Activated B cell treated with CpG ODN at 0.5 μM for 24 hours (primary cell): ENCODE data around the gene GLRA2. TPM values are rescaled to one million over a fixed set of nuclear protein-coding genes. Genes with fewer than 3 reads are reported as not detected.
"Not testable (repeated sequence)": the region's sequence is repeated elsewhere in the genome, so short reads cannot be mapped to it uniquely, and the experiment has no call there.

ENCODE experiments used
- ATAC-seq: fragments of 200-7000 bp; cut with Tn5 transposase; one replicate; pipeline ENCODE4 v1.10.0; 2021; ENCODE audit warnings: low read depth, mild to moderate bottlenecking, moderate library complexity
- CTCF ChIA-PET: fragments of 350-600 bp; sonication (Branson Sonifier 250); formaldehyde crosslinking; loops from one replicate; lab custom pipeline; 2021; ENCODE audit warnings: antibody characterized with exemption; lab: Charles Lee
- POLR2A ChIA-PET: fragments of 350-600 bp; sonication (Branson Sonifier 250); formaldehyde crosslinking; loops from one replicate; lab custom pipeline; 2021; ENCODE audit warnings: antibody characterized with exemption; lab: Charles Lee
- DNase-seq: peaks from one replicate; pipeline ENCODE4 v3.0.0; 2022
- H3K27ac Mint-ChIP-seq: one replicate; pipeline ENCODE4 v1.8.0; 2020; ENCODE audit warnings: mixed read lengths
- H3K27me3 Mint-ChIP-seq: one replicate; pipeline ENCODE4 v1.8.0; 2021; ENCODE audit warnings: mixed read lengths
- H3K36me3 Mint-ChIP-seq: one replicate; pipeline ENCODE4 v1.8.0; 2021; ENCODE audit warnings: low read depth, mixed read lengths
- H3K4me1 Mint-ChIP-seq: one replicate; pipeline ENCODE4 v1.8.0; 2021; ENCODE audit warnings: mixed read lengths
- H3K4me3 Mint-ChIP-seq: one replicate; pipeline ENCODE4 v1.8.0; 2020; ENCODE audit warnings: mild to moderate bottlenecking, mixed read lengths
- H3K9me3 Mint-ChIP-seq: one replicate; pipeline ENCODE4 v1.8.0; 2020; ENCODE audit warnings: mixed read lengths
- CTCF ChIP-seq: fragments of 200-600 bp; IDR thresholded peaks from one replicate; pipeline ENCODE4 v1.8.0; 2022; ENCODE audit warnings: antibody characterized with exemption, mild to moderate bottlenecking
- intact Hi-C: fragments of 100-400 bp; cut with micrococcal nuclease; formaldehyde crosslinking; loops from one replicate; pipeline ENCODE4 v1.15.1; 2024
- total RNA-seq: library from RNA; stranded (reverse); gene quantifications from 2 replicates; pipeline ENCODE4 v1.2.3, GENCODE V29; 2022

The GLRA2 gene
- total RNA-seq, 1 donor from 2014 or later, result not detected

GRCh38 chrX:14676431-14676830, 147.1 kb downstream of the GLRA2 start:
- intact Hi-C loops, result no loop called here
- Mint-ChIP-seq H3K4me1 (peaks cover 38% of the 10 kb centered on the region), H3K27me3 (no peaks in the 10 kb centered on the region), H3K4me3 (no peak overlapping the region), H3K9me3 (no peaks in the 10 kb centered on the region), H3K36me3 (no peaks in the 10 kb centered on the region), H3K27ac (no peak overlapping the region)
- ChIA-PET POLR2A (no interaction called here), CTCF (no interaction called here)
- ATAC-seq (no peak), DNase-seq (no peak)
- TF ChIP-seq CTCF, result no peak

- CTCF ChIA-PET, result not testable (repeated sequence)
Measured at GRCh38 chrX:14688331-14688730, 159.0 kb downstream of the GLRA2 start.

DNA sequence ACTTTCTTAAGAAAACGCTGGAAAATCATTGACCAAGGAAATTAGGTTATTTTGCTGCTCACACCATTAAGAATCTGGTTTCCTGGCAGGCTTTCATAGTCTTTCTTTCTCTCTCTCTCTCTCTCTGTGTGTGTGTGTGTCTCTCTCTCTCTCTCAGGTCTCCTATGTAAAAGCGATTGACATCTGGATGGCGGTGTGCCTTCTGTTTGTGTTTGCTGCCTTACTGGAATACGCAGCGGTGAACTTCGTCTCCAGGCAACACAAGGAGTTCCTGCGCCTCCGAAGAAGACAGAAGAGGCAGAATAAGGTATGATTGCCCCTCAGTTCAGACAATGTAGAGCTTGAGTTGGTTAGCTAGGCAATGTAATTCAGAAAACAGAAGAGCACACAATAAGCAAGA, 161.2 kb downstream of the GLRA2 start:
- ATAC-seq (no peak), DNase-seq (no peak)
- intact Hi-C loops, result loop anchor here (10.0 kb wide), 1 partner anchor 156 kb away; no protein-coding TSS in a partner anchor
- Mint-ChIP-seq H3K36me3 (no peaks in the 10 kb centered on the region), H3K9me3 (peaks cover 2% of the 10 kb centered on the region), H3K4me1 (no peaks in the 10 kb centered on the region), H3K27me3 (no peaks in the 10 kb centered on the region), H3K4me3 (no peak overlapping the region), H3K27ac (no peak overlapping the region)
- POLR2A ChIA-PET, result no interaction called here
- CTCF ChIA-PET, result no interaction called here
- no peak for TF ChIP-seq CTCF

More at GRCh38 chrX:14688331-14688730, 159.0 kb downstream of the GLRA2 start:
- H3K4me3 Mint-ChIP-seq, H3K27ac Mint-ChIP-seq, ATAC-seq, H3K36me3 Mint-ChIP-seq, H3K27me3 Mint-ChIP-seq, POLR2A ChIA-PET, DNase-seq, intact Hi-C loops, H3K4me1 Mint-ChIP-seq, H3K9me3 Mint-ChIP-seq: not testable (repeated sequence)

DNA sequence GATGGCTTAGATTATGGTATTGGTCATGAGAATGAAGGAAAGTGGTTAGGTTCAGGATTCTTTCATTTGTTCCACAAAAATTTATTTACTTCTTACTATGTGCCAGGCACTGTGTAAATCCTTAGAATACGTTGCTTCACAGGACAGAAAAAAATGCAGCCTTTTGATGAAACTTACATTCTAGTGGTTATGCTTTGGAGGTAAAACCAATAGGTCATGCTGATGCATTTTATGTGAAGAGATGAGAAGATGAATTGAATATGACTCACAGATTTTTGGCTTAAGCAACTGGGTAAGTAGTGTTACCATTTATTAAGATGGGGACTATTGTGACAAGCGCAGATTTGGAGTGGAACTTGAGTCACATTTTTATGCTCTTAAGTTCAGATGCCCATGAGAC, 165.3 kb downstream of the GLRA2 start:
- POLR2A ChIA-PET, result no interaction called here
- H3K4me3 Mint-ChIP-seq, result no peak overlapping the region
- intact Hi-C loops, result loop anchor here (10.0 kb wide), 1 partner anchor 160 kb away; no protein-coding TSS in a partner anchor

DNA sequence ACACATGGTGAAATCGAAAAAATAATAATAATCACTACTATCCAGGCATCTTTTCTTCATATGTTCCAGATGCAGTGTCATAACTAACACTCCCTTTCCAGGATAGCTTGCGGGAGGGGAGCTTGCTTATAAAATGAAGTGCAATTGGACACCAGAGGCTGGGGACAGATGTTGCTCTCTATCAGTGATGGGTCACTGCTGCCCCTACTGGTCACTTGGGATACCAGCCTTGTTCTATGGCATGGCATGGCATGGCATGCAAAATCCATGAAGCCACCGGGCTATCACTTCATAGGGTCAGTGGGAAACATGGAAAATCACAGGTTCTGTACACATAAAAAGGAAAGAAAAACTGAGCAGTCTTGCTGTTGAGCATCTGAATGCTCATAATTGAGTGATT, 168.1 kb downstream of the GLRA2 start:
- H3K4me3 Mint-ChIP-seq, result no peak overlapping the region
- no peaks in the 10 kb centered on the region for H3K27me3 Mint-ChIP-seq
- H3K36me3 Mint-ChIP-seq, result no peaks in the 10 kb centered on the region
- ChIA-PET CTCF (no interaction called here), POLR2A (no interaction called here)
- intact Hi-C loops, result loop anchor here (1.0 to 10.0 kb wide), 2 partner anchors 163 to 658 kb away; no protein-coding TSS in a partner anchor
- no peak overlapping the region for H3K27ac Mint-ChIP-seq
- H3K9me3 Mint-ChIP-seq, result no peaks in the 10 kb centered on the region
- no peak for TF ChIP-seq CTCF
- ATAC-seq, result no peak
- no peaks in the 10 kb centered on the region for H3K4me1 Mint-ChIP-seq
- DNase-seq, result no peak

More for the DNA sequence above, 165.3 kb downstream of the GLRA2 start:
- H3K4me1 Mint-ChIP-seq, result no peaks in the 10 kb centered on the region
- no peaks in the 10 kb centered on the region for H3K9me3 Mint-ChIP-seq
- H3K27me3 Mint-ChIP-seq, result no peaks in the 10 kb centered on the region
- TF ChIP-seq CTCF, result no peak
- H3K27ac Mint-ChIP-seq, result no peak overlapping the region
- ATAC-seq, result no peak
- DNase-seq, result no peak
- no peaks in the 10 kb centered on the region for H3K36me3 Mint-ChIP-seq
- CTCF ChIA-PET, result no interaction called here

DNA sequence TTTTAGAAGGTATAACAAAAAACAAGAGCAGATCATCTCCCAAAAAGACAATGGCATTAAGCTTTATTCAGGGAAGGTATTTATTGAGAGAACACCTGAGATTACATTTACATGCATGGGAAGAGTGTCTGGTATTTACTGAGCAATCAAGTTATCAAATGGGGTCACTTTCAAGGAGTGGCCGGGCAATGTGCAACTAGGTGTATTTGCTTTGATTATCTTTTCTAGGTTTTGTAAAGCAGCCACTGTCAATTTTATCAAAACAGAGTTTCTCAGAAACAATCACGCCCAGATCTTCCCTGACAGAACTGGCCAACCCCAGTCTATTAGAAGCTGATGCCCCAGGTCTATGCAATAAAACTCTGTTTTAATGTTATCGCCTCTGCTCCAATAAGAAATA, 169.5 kb downstream of the GLRA2 start:
- Mint-ChIP-seq H3K4me1 (no peaks in the 10 kb centered on the region), H3K36me3 (no peaks in the 10 kb centered on the region), H3K4me3 (no peak overlapping the region), H3K9me3 (no peaks in the 10 kb centered on the region), H3K27ac (no peak overlapping the region), H3K27me3 (no peaks in the 10 kb centered on the region)
- DNase-seq (no peak), ATAC-seq (no peak)
- TF ChIP-seq CTCF, result no peak
- POLR2A ChIA-PET, result no interaction called here
- intact Hi-C loops, result loop anchor here (10.0 kb wide), 1 partner anchor 164 kb away; no protein-coding TSS in a partner anchor
- CTCF ChIA-PET, result no interaction called here
